T-helper 1 cell treated with Interleukin-12 subunit alpha and Interleukin-12 subunit beta and Interleukin-4 antibody, amounts not matched to agents 30 μg/mL and 1 μg/mL, for 36 hours (primary cell): ENCODE measurements around the gene ANKLE2.
"Not testable (repeated sequence)": the region's sequence is repeated elsewhere in the genome, so short reads cannot be mapped to it uniquely, and the experiment has no call there.

Source experiments
- H3K27ac Mint-ChIP-seq: one replicate; pipeline ENCODE4 v1.8.0; 2021; ENCODE audit warnings: mild to moderate bottlenecking, mixed read lengths
- H3K27me3 Mint-ChIP-seq: one replicate; pipeline ENCODE4 v1.8.0; 2021; ENCODE audit warnings: low read depth, mixed read lengths
- H3K36me3 Mint-ChIP-seq: one replicate; pipeline ENCODE4 v1.8.0; 2021; ENCODE audit warnings: low read depth, mixed read lengths
- H3K4me1 Mint-ChIP-seq: one replicate; pipeline ENCODE4 v1.8.0; 2021; ENCODE audit warnings: low read depth, mixed read lengths
- H3K4me3 Mint-ChIP-seq: one replicate; pipeline ENCODE4 v1.8.0; 2021; ENCODE audit warnings: mild to moderate bottlenecking, moderate library complexity, mixed read lengths
- H3K9me3 Mint-ChIP-seq: one replicate; pipeline ENCODE4 v1.8.0; 2021; ENCODE audit warnings: mixed read lengths

The ANKLE2 gene

DNA sequence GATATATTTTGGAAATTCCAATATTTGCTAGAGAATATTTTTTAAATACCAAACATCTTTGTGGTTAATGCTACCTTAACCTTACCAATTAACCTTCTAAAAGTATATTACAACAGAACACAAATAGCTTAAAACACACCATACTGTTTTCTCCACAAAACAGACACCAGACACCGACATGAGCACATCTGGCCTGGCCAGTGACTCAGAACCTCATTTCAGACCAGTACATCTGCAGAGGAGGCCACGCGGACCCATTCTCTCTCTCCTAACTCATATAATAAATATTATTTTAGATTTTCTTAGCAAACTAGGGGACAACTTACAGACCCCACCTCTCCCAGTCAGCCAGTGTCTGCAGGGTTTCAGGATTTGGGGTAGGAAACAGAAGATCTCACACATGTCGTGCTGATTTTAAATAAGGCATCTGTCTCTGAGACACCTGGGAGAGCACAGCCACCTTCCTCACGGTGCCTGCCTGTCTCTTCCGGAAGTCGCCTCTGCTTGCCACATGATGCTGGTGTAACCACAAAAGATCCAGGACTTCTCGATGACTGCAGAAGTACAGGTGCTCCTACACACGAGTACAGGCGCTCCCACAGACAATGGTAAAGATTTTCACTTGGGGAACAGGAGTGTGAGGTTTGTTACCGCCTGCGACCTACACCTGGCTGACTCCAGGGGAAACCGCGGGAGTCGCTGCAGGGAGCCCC, 9.7 kb upstream of the ANKLE2 start:
- H3K27me3 Mint-ChIP-seq: no peaks in the 10 kb centered on the region
- peak overlapping the region; percentile 40 for H3K4me3 Mint-ChIP-seq
- peak overlapping the region; percentile 55 for H3K27ac Mint-ChIP-seq
- H3K36me3 Mint-ChIP-seq: peaks cover 31% of the 10 kb centered on the region
- peaks cover 17% of the 10 kb centered on the region for H3K4me1 Mint-ChIP-seq
- no peaks in the 10 kb centered on the region for H3K9me3 Mint-ChIP-seq

DNA sequence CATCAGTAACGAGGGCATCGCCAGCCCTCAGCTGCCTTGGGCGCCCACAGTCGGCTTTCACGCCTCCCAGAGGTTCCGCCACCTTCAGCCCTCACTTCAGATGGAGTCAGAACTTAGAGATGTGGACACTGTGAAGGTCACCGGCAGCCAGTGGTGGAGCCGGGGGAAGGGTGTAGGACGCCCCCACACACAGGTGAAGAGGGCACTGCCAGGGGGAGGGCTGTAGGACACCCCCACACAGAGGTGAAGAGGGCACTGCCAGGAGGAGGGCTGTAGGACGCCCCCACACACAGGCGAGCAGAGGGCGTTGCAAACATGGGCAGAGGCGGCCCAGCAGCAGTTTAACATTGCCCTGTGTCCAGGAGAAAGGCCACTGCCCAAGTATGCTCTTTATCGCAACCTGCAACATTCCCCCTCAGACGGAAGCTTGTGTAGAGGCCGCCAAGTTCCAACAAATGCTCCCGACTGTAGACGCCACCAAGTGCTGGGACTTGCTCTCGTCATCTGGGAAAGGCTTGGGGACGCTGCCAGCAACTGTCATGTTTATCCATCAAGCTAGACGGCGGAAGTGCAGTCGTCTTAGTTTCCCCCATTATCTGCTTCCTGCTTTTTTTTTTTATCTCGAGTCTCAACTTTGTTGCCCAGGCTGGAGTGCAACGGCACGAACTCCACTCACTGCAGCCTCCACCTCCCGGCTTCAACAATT, 4.9 kb upstream of the ANKLE2 start:
- Mint-ChIP-seq H3K4me3 (no peak overlapping the region), H3K27me3 (no peaks in the 10 kb centered on the region), H3K9me3 (no peaks in the 10 kb centered on the region), H3K36me3 (peaks cover 12% of the 10 kb centered on the region), H3K27ac (no peak overlapping the region), H3K4me1 (peaks cover 18% of the 10 kb centered on the region)

DNA sequence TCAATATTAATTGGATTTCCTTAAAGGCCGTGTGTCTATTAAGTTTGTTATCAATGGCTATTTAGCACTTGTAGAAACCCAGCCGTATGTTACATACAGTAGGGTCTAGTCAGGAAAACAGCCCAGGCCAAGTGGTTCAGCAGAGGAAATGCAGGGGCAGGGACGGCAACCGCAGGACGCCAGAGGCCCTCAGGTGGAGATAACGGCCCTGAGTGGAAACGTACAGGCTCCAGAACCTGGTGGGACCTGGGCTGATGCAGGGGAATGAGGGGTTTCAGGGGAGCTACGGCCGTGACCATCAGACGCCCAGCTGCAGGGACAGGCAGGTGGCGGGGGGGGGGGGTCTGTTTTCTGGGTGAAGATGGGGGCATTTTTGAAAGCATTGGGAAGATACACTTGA, 3.7 kb upstream of the ANKLE2 start:
- Mint-ChIP-seq H3K27ac (no peak overlapping the region), H3K36me3 (peaks cover 14% of the 10 kb centered on the region), H3K9me3 (no peaks in the 10 kb centered on the region), H3K27me3 (no peaks in the 10 kb centered on the region), H3K4me3 (no peak overlapping the region), H3K4me1 (peaks cover 18% of the 10 kb centered on the region)

DNA sequence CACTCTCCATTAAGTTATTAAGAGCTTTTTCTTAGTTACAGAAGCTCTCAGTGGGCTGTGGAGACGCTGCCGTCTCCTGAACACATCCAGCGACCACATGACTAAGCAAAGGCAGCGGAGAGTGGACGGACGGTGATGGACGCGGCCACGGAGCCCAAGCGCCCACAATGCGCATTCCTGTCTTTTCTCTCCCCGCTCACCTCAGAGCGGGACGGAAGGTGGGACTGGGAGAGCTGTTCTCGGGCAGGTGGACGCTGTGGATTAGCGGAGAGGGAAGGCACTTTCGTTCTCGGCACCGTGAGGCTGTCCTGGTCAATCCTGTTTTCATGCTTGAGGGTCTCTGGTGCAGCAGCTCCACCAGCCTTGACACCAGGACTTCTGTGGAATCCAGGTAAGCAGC, 2.6 kb upstream of the ANKLE2 start:
- peaks cover 20% of the 10 kb centered on the region for H3K4me1 Mint-ChIP-seq
- no peak overlapping the region for H3K4me3 Mint-ChIP-seq
- H3K27me3 Mint-ChIP-seq: no peaks in the 10 kb centered on the region
- no peak overlapping the region for H3K27ac Mint-ChIP-seq
- no peaks in the 10 kb centered on the region for H3K9me3 Mint-ChIP-seq
- H3K36me3 Mint-ChIP-seq: peaks cover 13% of the 10 kb centered on the region

DNA sequence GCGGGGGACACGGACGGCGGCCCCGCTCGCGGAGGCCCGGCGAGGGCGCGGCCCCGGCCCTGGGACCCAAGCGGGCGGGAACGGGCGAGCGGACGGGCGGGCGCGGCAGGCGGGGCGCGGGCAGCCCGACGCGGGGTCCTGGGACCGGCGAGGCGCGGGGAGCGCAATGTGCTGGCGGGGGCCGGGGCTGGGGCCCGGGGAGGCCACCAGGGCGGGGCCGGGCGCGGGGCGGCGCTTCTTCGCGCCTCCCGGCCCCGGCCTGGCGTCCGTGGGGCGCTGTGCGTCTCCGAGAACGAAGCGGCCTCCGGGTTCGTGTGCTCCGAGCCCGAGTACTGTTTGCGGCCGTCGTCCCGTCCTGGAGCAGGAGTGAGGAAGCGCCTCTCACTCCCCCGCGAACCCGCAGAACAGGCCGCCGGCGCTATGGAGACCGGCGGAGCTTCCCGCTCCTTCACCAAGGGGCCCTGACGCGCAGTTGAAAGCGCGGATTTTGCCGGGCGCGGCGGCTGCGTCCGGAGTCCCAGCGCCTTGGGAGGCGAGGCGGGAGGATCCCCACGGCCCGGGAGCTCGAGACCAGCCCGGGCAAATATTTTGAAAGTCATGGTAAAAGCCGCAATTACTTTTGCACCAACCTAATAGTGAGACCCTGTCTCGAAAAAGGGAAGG, 420 bp upstream of the ANKLE2 start:
- H3K9me3 Mint-ChIP-seq: no peaks in the 10 kb centered on the region
- H3K27ac Mint-ChIP-seq: peak overlapping the region; percentile 63
- peaks cover 14% of the 10 kb centered on the region for H3K4me1 Mint-ChIP-seq
- H3K27me3 Mint-ChIP-seq: no peaks in the 10 kb centered on the region
- peaks cover 11% of the 10 kb centered on the region for H3K36me3 Mint-ChIP-seq
- H3K4me3 Mint-ChIP-seq: peak overlapping the region; percentile 72

- no peak overlapping the region for H3K4me3 Mint-ChIP-seq
- peaks cover 18% of the 10 kb centered on the region for H3K36me3 Mint-ChIP-seq
- peaks cover 15% of the 10 kb centered on the region for H3K4me1 Mint-ChIP-seq
- no peaks in the 10 kb centered on the region for H3K27me3 Mint-ChIP-seq
- H3K27ac Mint-ChIP-seq: no peak overlapping the region
- H3K9me3 Mint-ChIP-seq: no peaks in the 10 kb centered on the region
Observed at GRCh38 chr12:132759359-132759758, 2.3 kb downstream of the ANKLE2 start.

DNA sequence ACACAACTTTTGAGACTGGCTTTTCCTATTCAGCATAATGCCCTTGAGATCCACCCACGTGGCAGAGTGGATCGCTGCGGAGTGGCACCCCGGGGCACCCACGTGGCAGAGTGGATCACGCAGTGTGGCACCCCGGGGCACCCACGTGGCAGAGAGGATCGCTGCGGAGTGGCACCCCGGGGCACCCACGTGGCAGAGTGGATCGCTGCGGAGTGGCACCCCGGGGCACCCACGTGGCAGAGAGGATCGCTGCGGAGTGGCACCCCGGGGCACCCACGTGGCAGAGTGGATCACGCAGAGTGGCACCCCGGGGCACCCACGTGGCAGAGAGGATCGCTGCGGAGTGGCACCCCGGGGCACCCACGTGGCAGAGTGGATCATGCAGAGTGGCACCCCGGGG, 2.8 kb downstream of the ANKLE2 start:
- peaks cover 15% of the 10 kb centered on the region for H3K4me1 Mint-ChIP-seq
- not testable (repeated sequence) for H3K27ac Mint-ChIP-seq, H3K9me3 Mint-ChIP-seq, H3K4me3 Mint-ChIP-seq, H3K27me3 Mint-ChIP-seq
- peaks cover 20% of the 10 kb centered on the region for H3K36me3 Mint-ChIP-seq

- Mint-ChIP-seq H3K4me3 (no peak overlapping the region), H3K36me3 (peaks cover 20% of the 10 kb centered on the region), H3K9me3 (no peaks in the 10 kb centered on the region), H3K4me1 (peaks cover 2% of the 10 kb centered on the region), H3K27me3 (no peaks in the 10 kb centered on the region), H3K27ac (no peak overlapping the region)
Observed at GRCh38 chr12:132754160-132754932, 7.3 kb downstream of the ANKLE2 start.

DNA sequence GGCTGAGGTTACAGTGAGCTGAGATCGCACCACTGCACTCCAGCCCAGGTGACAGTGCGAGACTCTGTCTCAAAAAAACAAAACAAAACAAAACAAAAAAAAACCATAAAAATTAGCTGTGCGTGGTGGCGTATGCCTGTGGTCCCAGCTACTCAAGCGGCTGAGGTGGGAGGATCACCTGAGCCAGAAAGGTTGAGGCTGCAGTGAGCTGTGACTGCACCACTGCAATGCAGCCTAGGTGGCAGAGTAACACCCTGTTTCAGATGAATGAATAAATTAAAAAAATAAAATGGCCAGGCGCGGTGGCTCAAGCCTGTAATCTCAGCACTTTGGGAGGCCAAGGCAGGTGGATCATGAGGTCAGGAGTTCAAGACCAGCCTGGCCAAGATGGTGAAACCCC, 8.0 kb downstream of the ANKLE2 start:
- H3K36me3 Mint-ChIP-seq: peaks cover 20% of the 10 kb centered on the region
- not testable (repeated sequence) for H3K27me3 Mint-ChIP-seq, H3K4me3 Mint-ChIP-seq, H3K9me3 Mint-ChIP-seq, H3K4me1 Mint-ChIP-seq, H3K27ac Mint-ChIP-seq

- Mint-ChIP-seq H3K27me3 (no peaks in the 10 kb centered on the region), H3K4me3 (no peak overlapping the region), H3K4me1 (peaks cover 3% of the 10 kb centered on the region), H3K9me3 (no peaks in the 10 kb centered on the region), H3K36me3 (peaks cover 36% of the 10 kb centered on the region), H3K27ac (no peak overlapping the region)
Observed at GRCh38 chr12:132748319-132748718, 13.3 kb downstream of the ANKLE2 start.

- peaks cover 4% of the 10 kb centered on the region for H3K4me1 Mint-ChIP-seq
- peaks cover 37% of the 10 kb centered on the region for H3K36me3 Mint-ChIP-seq
- H3K27ac Mint-ChIP-seq: no peak overlapping the region
- H3K9me3 Mint-ChIP-seq: no peaks in the 10 kb centered on the region
- no peaks in the 10 kb centered on the region for H3K27me3 Mint-ChIP-seq
- H3K4me3 Mint-ChIP-seq: no peak overlapping the region
Observed at GRCh38 chr12:132747896-132748295, 13.7 kb downstream of the ANKLE2 start.

- Mint-ChIP-seq H3K4me3 (no peak overlapping the region), H3K27me3 (no peaks in the 10 kb centered on the region), H3K9me3 (peaks cover 5% of the 10 kb centered on the region), H3K36me3 (peaks cover 39% of the 10 kb centered on the region), H3K4me1 (peaks cover 8% of the 10 kb centered on the region), H3K27ac (no peak overlapping the region)
Observed at GRCh38 chr12:132747395-132747794, 14.2 kb downstream of the ANKLE2 start.

DNA sequence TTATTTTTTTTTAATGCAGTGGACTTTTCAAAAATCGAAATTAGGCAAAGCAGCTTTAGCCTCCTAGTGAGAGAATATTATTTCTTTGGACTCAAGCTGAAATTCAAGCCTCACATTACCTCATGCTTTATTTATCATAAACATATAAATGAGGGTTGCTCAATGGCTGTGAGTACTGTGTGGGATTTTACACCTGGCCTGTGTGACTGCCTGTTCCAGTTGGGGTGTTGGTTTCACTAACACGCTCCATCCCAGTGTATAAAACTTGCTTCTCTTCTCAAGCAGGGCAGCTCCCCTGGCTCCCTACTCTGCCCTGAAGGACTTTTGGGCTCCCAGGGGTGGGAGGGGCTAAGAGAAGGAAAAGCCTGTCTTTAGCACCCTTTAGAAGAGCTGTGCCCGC, 15.0 kb downstream of the ANKLE2 start:
- Mint-ChIP-seq H3K27ac (no peak overlapping the region), H3K4me1 (peaks cover 9% of the 10 kb centered on the region), H3K27me3 (no peaks in the 10 kb centered on the region), H3K9me3 (peaks cover 5% of the 10 kb centered on the region), H3K4me3 (no peak overlapping the region), H3K36me3 (peaks cover 47% of the 10 kb centered on the region)

- Mint-ChIP-seq H3K36me3 (peaks cover 62% of the 10 kb centered on the region), H3K27ac (no peak overlapping the region), H3K9me3 (peaks cover 5% of the 10 kb centered on the region), H3K4me3 (no peak overlapping the region), H3K27me3 (no peaks in the 10 kb centered on the region), H3K4me1 (peaks cover 9% of the 10 kb centered on the region)
Observed at GRCh38 chr12:132743831-132744230, 17.8 kb downstream of the ANKLE2 start.
